HG03439 (cell line): ENCODE data around the gene SLC39A6.
"Not testable (repeated sequence)": the region's sequence is repeated elsewhere in the genome, so short reads cannot be mapped to it uniquely, and the experiment has no call there.

ENCODE experiments used
- ATAC-seq: cut with Tn5 transposase; IDR thresholded peaks from one replicate; pipeline ENCODE4 v1.9.1; 2021; ENCODE audit warnings: mild to moderate bottlenecking, moderate library complexity; ENCODE audit not compliant: unreplicated experiment

SLC39A6 gene

GRCh38 chr18:36064809-36065079 lies 64.4 kb downstream of the SLC39A6 start:
- ATAC-seq = not testable (repeated sequence)

GRCh38 chr18:36064027-36064808 lies 64.9 kb downstream of the SLC39A6 start:
- ATAC-seq = no peak

- ATAC-seq = no peak
Measured at GRCh38 chr18:36058674-36059073, 70.5 kb downstream of the SLC39A6 start.
